OCI-LY1 (cell line): ENCODE results near the gene SRP19.

Experiments
- CTCF ChIP-seq: fragments of 200-600 bp; sonication (generic), shearing (Covaris generic); IDR thresholded peaks from 2 replicates; pipeline ENCODE4 v1.5.1; 2017; ENCODE audit warnings: mild to moderate bottlenecking, antibody characterized with exemption, low read length, moderate library complexity, mixed read lengths
- EZH2 ChIP-seq: fragments of 200-600 bp; sonication (generic), shearing (Covaris generic); IDR thresholded peaks from 2 replicates; pipeline ENCODE4 v1.8.0; 2017; ENCODE audit warnings: borderline replicate concordance, mixed run types, mild to moderate bottlenecking, antibody characterized with exemption, low read length, moderate library complexity, mixed read lengths

- TF ChIP-seq CTCF (no peak), EZH2 (no peak)
Measured at GRCh38 chr5:112854651-112855050, 6.4 kb upstream of the SRP19 start.
